Testis (tissue), 3 donors: ENCODE measurements around the gene ELMOD1. TPM values are rescaled to one million over a fixed set of nuclear protein-coding genes. Genes with fewer than 3 reads are reported as not detected.
A peak's percentile ranks its signal among the peaks of the same experiment; 100 is the strongest.

Experiments
- DNase-seq: peaks from one replicate; pipeline ENCODE4 v3.0.0-alpha.2; 2019
- H3K27ac ChIP-seq, 2 donors: fragments of 200-600 bp; sonication (generic); one replicate each; pipeline ENCODE4 v1.5.1; 2019
- H3K27me3 ChIP-seq: fragments of 200-600 bp; sonication (generic); one replicate; pipeline ENCODE4 v1.5.1; 2019
- H3K36me3 ChIP-seq: fragments of 200-600 bp; sonication (generic); one replicate; pipeline ENCODE4 v1.5.1; 2017; ENCODE audit warnings: low read depth; ENCODE audit errors: missing control alignments
- H3K4me1 ChIP-seq: fragments of 200-600 bp; sonication (generic); one replicate; pipeline ENCODE4 v1.5.1; 2019
- H3K4me3 ChIP-seq, 2 donors: fragments of 200-600 bp; sonication (generic); one replicate each; pipeline ENCODE4 v1.5.1; 2017 to 2019
- H3K9me3 ChIP-seq: fragments of 200-600 bp; sonication (generic); one replicate; pipeline ENCODE4 v1.5.1; 2017
- POLR2A ChIP-seq: fragments of 450-650 bp; IDR thresholded peaks from one replicate; pipeline ENCODE4 v1.6.1; 2017; ENCODE audit warnings: antibody characterized with exemption, mild to moderate bottlenecking, moderate library complexity
- WGBS, 2 donors: methylation state at CpG; one replicate each; pipeline ENCODE4 v1.1.5; 2018; 5-methylcytosine and 5-hydroxymethylcytosine counted together
- intact Hi-C: fragments of 100-400 bp; cut with DNase I; formaldehyde crosslinking; loops from one replicate; pipeline ENCODE4 v1.15.1; 2023; ENCODE audit warnings: low total_unique reads
- polyA plus RNA-seq: library from polyadenylated mRNA; stranded (reverse); fragments of 350-450 nt; fragmentation: Illumina TruSeq; extraction: RNeasy Lipid Tissue Mini Kit (QIAGEN cat#74804); gene quantifications from one replicate; pipeline ENCODE4 v1.2.3, GENCODE V29; 2014; ENCODE audit warnings: low read depth, low replicate concordance; ENCODE audit not compliant: insufficient read depth
- total RNA-seq, 2 donors: library from RNA; depleted of rRNA; stranded (reverse); fragments of >200 nt; gene quantifications; one replicate each; pipeline ENCODE4 v1.2.3, GENCODE V29; 2016
- TF ChIP-seq, protein P1 (sequence below), 3 experiments: fragments of 450-650 bp in 2 of 3; fragments of 200-600 bp in 1 of 3; sonication (generic) in 1 of 3; IDR thresholded peaks; one replicate each; pipeline ENCODE4 v1.5.1; 2016 to 2019; ENCODE audit warnings: antibody characterized with exemption in 3 of 3, mild to moderate bottlenecking in 2 of 3, moderate library complexity in 1 of 3

The ELMOD1 gene
- total and polyA plus RNA-seq, 3 donors from 2014 or later = 5.6 to 11.1 (median 8.7) TPM

DNA sequence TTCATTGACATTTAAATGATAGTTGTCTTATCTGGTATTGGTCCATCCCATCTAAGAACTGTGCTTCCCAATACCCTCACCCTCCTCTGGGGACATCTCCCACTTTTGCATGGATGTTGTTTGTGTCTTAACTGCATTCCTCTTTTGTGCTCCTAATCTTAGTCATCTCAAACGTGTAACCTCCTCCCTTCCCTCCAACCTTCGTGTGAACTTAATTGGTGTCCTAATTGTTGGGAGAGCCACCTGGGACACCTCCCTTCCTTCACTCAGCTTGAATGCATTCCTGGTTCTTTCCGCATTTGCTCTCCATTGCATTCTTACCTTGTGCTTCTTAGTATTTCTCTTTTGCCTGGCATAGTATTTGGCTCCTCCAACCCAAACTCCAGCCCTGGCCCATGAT is 9.8 kb upstream of the ELMOD1 start:
- WGBS, 2 donors = 54 to 73% methylated on average over 3 of the region's 3 CpGs
- Histone ChIP-seq H3K27me3 (no peaks in the 10 kb centered on the region), H3K9me3 (no peaks in the 10 kb centered on the region), H3K27ac (no peak overlapping the region), H3K4me3 (no peak overlapping the region), H3K36me3 (no peaks in the 10 kb centered on the region), H3K4me1 (no peaks in the 10 kb centered on the region)
- DNase-seq = no peak
- TF ChIP-seq POLR2A = no peak
- TF ChIP-seq, protein P1, sequence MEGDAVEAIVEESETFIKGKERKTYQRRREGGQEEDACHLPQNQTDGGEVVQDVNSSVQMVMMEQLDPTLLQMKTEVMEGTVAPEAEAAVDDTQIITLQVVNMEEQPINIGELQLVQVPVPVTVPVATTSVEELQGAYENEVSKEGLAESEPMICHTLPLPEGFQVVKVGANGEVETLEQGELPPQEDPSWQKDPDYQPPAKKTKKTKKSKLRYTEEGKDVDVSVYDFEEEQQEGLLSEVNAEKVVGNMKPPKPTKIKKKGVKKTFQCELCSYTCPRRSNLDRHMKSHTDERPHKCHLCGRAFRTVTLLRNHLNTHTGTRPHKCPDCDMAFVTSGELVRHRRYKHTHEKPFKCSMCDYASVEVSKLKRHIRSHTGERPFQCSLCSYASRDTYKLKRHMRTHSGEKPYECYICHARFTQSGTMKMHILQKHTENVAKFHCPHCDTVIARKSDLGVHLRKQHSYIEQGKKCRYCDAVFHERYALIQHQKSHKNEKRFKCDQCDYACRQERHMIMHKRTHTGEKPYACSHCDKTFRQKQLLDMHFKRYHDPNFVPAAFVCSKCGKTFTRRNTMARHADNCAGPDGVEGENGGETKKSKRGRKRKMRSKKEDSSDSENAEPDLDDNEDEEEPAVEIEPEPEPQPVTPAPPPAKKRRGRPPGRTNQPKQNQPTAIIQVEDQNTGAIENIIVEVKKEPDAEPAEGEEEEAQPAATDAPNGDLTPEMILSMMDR (IDR thresholded peaks at IDR 0.05) = no peak
- intact Hi-C loops = no loop called here

DNA sequence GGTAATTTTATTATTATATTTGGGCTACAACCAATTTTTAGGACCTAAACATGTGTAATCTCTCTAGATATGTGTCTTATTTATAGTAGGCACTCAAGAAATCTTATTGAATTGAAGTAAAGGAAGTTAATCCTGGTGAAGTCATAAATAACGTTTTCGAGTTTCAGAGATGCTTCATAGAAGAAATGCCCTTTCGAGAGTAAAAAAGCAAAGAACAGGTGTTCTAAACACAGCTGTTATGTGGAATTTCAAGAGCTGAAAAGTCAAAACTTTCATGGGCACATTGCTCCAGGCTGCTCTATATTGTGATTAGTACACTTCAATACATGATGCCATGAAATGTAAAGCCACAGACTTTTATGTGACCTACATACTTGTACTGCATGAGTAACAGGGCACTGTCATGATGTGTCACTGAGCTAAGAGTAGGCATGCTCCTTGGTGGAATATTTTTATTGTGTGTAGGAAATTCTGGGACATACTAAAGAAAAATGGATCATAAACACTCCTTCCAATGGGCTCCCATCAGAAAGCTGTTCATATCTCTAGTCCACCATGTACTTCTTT is 7.2 kb upstream of the ELMOD1 start:
- 78 to 80% methylated on average over 3 of the region's 3 CpGs for WGBS, 2 donors

DNA sequence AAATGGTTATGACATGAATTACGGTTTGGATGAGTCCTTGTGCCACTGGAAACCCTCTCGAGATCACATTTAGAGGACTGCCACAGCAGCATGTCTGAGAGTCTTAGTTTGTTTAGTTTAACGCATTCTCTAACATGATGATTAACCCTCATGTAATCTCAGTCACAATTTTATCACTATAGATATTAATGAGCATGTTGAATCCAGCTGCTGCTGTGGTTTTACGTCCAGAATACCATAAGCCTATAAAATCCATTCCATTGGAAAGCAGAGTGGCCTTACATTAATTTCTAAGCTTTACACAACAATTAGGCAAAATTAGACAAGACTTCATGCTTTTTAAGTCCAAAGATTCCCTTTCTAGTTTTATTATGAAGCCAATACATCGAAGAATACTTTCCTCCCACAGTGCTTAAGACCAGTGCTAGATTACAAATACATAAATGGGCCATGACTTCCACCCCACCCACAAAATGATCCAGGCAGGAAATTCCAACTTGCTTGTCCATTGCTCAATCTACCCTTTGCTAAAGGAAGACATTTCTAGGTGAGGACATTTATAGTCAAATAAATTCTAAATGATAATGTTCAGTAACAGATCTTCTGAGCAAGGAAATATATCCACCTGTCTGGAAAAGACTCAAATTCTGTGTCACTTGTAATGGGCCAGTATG is 3.5 kb upstream of the ELMOD1 start:
- Histone ChIP-seq H3K27ac (no peak overlapping the region), H3K4me1 (peaks cover 13% of the 10 kb centered on the region), H3K27me3 (no peaks in the 10 kb centered on the region), H3K9me3 (no peaks in the 10 kb centered on the region), H3K4me3 (no peak overlapping the region), H3K36me3 (no peaks in the 10 kb centered on the region)
- DNase-seq = no peak
- intact Hi-C loops = no loop called here
- TF ChIP-seq, protein P1 (IDR thresholded peaks at IDR 0.05) = no peak
- TF ChIP-seq POLR2A = no peak
- 65 to 74% methylated on average over 5 of the region's 5 CpGs for WGBS, 2 donors

More for the DNA sequence above, 7.2 kb upstream of the ELMOD1 start:
- Histone ChIP-seq H3K9me3 (no peaks in the 10 kb centered on the region), H3K27me3 (no peaks in the 10 kb centered on the region), H3K4me3 (no peak overlapping the region), H3K27ac (no peak overlapping the region), H3K4me1 (no peaks in the 10 kb centered on the region), H3K36me3 (no peaks in the 10 kb centered on the region)
- intact Hi-C loops = no loop called here
- TF ChIP-seq, protein P1 (IDR thresholded peaks at IDR 0.05) = no peak
- TF ChIP-seq POLR2A = no peak
- no peak for DNase-seq

DNA sequence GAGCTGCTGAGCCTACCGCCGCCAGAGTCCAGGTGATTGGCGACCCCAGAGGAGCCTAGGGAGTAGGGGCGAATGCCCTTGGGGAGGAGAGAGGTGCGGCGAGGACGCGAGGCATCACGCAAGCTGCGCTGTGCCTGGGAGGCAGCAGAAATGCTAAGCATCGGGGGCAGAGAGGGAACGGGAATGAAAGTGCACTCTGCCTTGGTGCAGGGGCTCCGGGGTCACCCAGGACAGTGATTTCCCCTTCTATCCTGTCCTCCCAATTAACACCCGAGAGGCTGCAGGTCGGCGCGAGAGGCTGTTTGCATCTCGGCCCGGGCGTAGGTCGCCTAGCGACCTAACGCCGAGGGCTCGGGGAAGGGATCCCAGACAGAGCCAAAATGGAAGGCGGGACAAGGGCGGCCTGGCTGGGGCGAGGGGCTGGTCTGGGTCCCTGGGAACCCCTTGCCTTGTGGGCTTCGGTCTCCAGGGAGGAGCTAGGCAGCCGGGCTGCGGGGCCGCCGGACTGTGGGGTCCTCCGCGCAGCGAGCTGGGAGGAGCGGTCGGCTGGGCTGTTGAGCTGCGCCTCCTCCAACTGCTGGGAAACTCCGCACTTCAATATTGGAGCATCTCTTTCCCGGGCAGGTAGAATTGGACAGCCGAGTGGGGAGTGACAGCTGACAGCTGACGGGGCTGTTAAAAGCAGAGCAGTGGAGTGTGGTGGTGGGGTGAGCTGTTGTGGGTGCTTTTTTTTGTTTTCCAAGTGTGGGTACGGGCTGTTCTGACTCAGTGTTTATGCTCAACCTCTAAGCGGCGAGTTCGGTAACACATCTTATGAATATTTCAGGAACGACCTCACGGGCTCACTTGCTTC is 657 bp downstream of the ELMOD1 start:
- no peaks in the 10 kb centered on the region for H3K27me3 ChIP-seq
- no peaks in the 10 kb centered on the region for H3K36me3 ChIP-seq
- DNase-seq = peak; percentile 27
- H3K4me3 ChIP-seq = peak overlapping the region; percentile 65 to 72
- 0 to 1% methylated on average over 19 to 49 of the region's 49 CpGs for WGBS, 2 donors
- TF ChIP-seq, protein P1 (IDR thresholded peaks at IDR 0.05) = no peak
- TF ChIP-seq POLR2A = no peak
- peaks cover 13% of the 10 kb centered on the region for H3K4me1 ChIP-seq
- intact Hi-C loops = no loop called here
- no peaks in the 10 kb centered on the region for H3K9me3 ChIP-seq
- no peak overlapping the region for H3K27ac ChIP-seq
